CD4-positive, alpha-beta memory T cell (primary cell): ENCODE results near the gene ZBTB24. TPM values are rescaled to one million over a fixed set of nuclear protein-coding genes. Genes with fewer than 3 reads are reported as not detected.

ENCODE experiments used
- CTCF ChIA-PET: fragments of 350-600 bp; sonication (Branson Sonifier 250); formaldehyde crosslinking; loops from one replicate; lab custom pipeline; 2021; ENCODE audit warnings: inconsistent platforms; ENCODE audit not compliant: partially characterized antibody; lab: Charles Lee
- POLR2A ChIA-PET: fragments of 350-600 bp; sonication (Branson Sonifier 250); formaldehyde crosslinking; loops from one replicate; lab custom pipeline; 2021; ENCODE audit not compliant: partially characterized antibody; lab: Charles Lee
- DNase-seq, 5 donors: peaks; one replicate each; pipeline versions ENCODE4 v3.0.0 to v3.0.0-alpha.2; 2020 to 2022; ENCODE audit warnings: mixed read lengths in 1 of 5
- H3K27ac ChIP-seq: one replicate; pipeline ENCODE4 v1.7.0; 2013; ENCODE audit warnings: low read depth, low read length
- H3K27me3 ChIP-seq: 2 replicates; pipeline ENCODE4 v1.7.0; 2013; ENCODE audit warnings: mild to moderate bottlenecking, low read length, moderate library complexity; ENCODE audit not compliant: insufficient read depth
- H3K36me3 ChIP-seq: 2 replicates; pipeline ENCODE4 v1.7.0; 2013; ENCODE audit warnings: mild to moderate bottlenecking, low read length, moderate library complexity; ENCODE audit not compliant: insufficient read depth
- H3K4me1 ChIP-seq: 2 replicates; pipeline ENCODE4 v1.7.0; 2013; ENCODE audit warnings: mild to moderate bottlenecking, low read length, moderate library complexity; ENCODE audit not compliant: insufficient read depth
- H3K4me3 ChIP-seq, 2 donors: one replicate each; pipeline ENCODE4 v1.7.0; 2013; ENCODE audit warnings: low read length in 2 of 2, mild to moderate bottlenecking in 1 of 2
- H3K9me3 ChIP-seq, 2 donors: one replicate each; pipeline ENCODE4 v1.7.0; 2013; ENCODE audit warnings: low read length in 2 of 2, control low read depth in 1 of 2; ENCODE audit not compliant: control insufficient read depth in 1 of 2
- H3K27ac Mint-ChIP-seq, 7 donors: one replicate each; pipeline ENCODE4 v1.8.0; 2020 to 2021; ENCODE audit warnings: mixed read lengths in 7 of 7, mild to moderate bottlenecking in 6 of 7, inconsistent platforms in 3 of 7, moderate library complexity in 3 of 7
- H3K27me3 Mint-ChIP-seq, 2 donors: one replicate each; pipeline ENCODE4 v1.8.0; 2020 to 2021; ENCODE audit warnings: mixed read lengths in 2 of 2
- H3K36me3 Mint-ChIP-seq, 2 donors: one replicate each; pipeline ENCODE4 v1.8.0; 2020 to 2021; ENCODE audit warnings: mixed read lengths in 2 of 2, inconsistent platforms in 1 of 2, mild to moderate bottlenecking in 1 of 2
- H3K4me1 Mint-ChIP-seq, 4 donors: one replicate each; pipeline ENCODE4 v1.8.0; 2020 to 2021; ENCODE audit warnings: mixed read lengths in 4 of 4, mild to moderate bottlenecking in 1 of 4
- H3K4me3 Mint-ChIP-seq, 8 donors: one replicate each; pipeline ENCODE4 v1.8.0; 2020 to 2021; ENCODE audit warnings: mixed read lengths in 8 of 8, mild to moderate bottlenecking in 7 of 8, moderate library complexity in 6 of 8, inconsistent platforms in 3 of 8
- H3K9me3 Mint-ChIP-seq, 8 donors: one replicate each; pipeline ENCODE4 v1.8.0; 2020 to 2021; ENCODE audit warnings: mixed read lengths in 8 of 8, mild to moderate bottlenecking in 5 of 8, inconsistent platforms in 3 of 8, moderate library complexity in 1 of 8
- intact Hi-C: fragments of 100-400 bp; cut with micrococcal nuclease; formaldehyde crosslinking; loops from one replicate; pipeline ENCODE4 v1.15.1; 2023
- polyA plus RNA-seq, 2 donors: library from polyadenylated mRNA; unstranded; fragments of 300-500 nt; fragmentation: Illumina TruSeq; gene quantifications; one replicate each; pipeline ENCODE4 v1.2.3, GENCODE V29; 2021
- total RNA-seq, 2 experiments: library from RNA; stranded (reverse); gene quantifications; one replicate each; pipeline ENCODE4 v1.2.3, GENCODE V29; 2021

Gene ZBTB24
- total and polyA plus RNA-seq, 4 experiments from 2014 or later: 8.5 to 28.4 (median 19.3) TPM

GRCh38 chr6:109450801-109451200, 32.2 kb downstream of the ZBTB24 start:
- H3K27ac Mint-ChIP-seq: peak overlapping the region in 4 of 7 donors; percentile 58 to 83 (median 81)
- Histone ChIP-seq H3K27me3 (no peaks in the 10 kb centered on the region), H3K36me3 (peaks cover 18% of the 10 kb centered on the region), H3K4me1 (peaks cover 63% of the 10 kb centered on the region), H3K27ac (no peak overlapping the region), H3K4me3 (no peak overlapping the region), H3K9me3 (no peaks in the 10 kb centered on the region)
- H3K4me1 Mint-ChIP-seq: peaks cover 28 to 68% (median 45%) of the 10 kb centered on the region in 4 donors
- peak overlapping the region in 2 of 8 donors; percentile 39 to 43 for H3K4me3 Mint-ChIP-seq
- H3K27me3 Mint-ChIP-seq: no peaks in the 10 kb centered on the region
- H3K36me3 Mint-ChIP-seq: peaks cover 13 to 39% of the 10 kb centered on the region in 2 donors
- peaks cover 0 to 1% (median 0%) of the 10 kb centered on the region in 8 donors for H3K9me3 Mint-ChIP-seq
- POLR2A ChIA-PET: interaction anchor here (1.0 to 13.4 kb wide), 5 partner anchors 7 to 263 kb away, joined by 3 to 220 read pairs (median 7); partner anchors contain the start of genes CD164, PPIL6 and SMPD2
- intact Hi-C loops: loop anchor here (1.0 to 10.0 kb wide), 2 partner anchors 10 to 1364 kb away; partner anchors contain the start of gene CDK19
- DNase-seq: no peak
- CTCF ChIA-PET: interaction anchor here (0.7 to 8.6 kb wide), 5 partner anchors 8 to 512 kb away, joined by 3 to 70 read pairs (median 4); partner anchors contain the start of genes PPIL6 and SMPD2

GRCh38 chr6:109449795-109450673, 33.0 kb downstream of the ZBTB24 start:
- Histone ChIP-seq H3K4me1 (peaks cover 63% of the 10 kb centered on the region), H3K27ac (peak overlapping the region; percentile 11), H3K27me3 (no peaks in the 10 kb centered on the region), H3K36me3 (peaks cover 21% of the 10 kb centered on the region), H3K4me3 (no peak overlapping the region), H3K9me3 (no peaks in the 10 kb centered on the region)
- CTCF ChIA-PET: interaction anchor here (0.7 to 8.6 kb wide), 6 partner anchors 7 to 262 kb away, joined by 3 to 70 read pairs (median 4); partner anchors contain the start of genes PPIL6 and SMPD2
- Mint-ChIP-seq H3K4me1 (peaks cover 28 to 64% (median 46%) of the 10 kb centered on the region in 4 donors), H3K27me3 (no peaks in the 10 kb centered on the region), H3K4me3 (peak overlapping the region; percentile 30 to 71 (median 58)), H3K27ac (peak overlapping the region; percentile 64 to 93 (median 85)), H3K36me3 (peaks cover 16 to 43% of the 10 kb centered on the region in 2 donors), H3K9me3 (peaks cover 0 to 1% (median 0%) of the 10 kb centered on the region in 8 donors)
- POLR2A ChIA-PET: interaction anchor here (0.5 to 13.4 kb wide), 10 partner anchors 7 to 590 kb away, joined by 3 to 220 read pairs (median 4); partner anchors contain the start of genes CD164, PPIL6, SMPD2 and ZBTB24
- intact Hi-C loops: loop anchor here (1.0 to 10.0 kb wide), 2 partner anchors 9 to 1365 kb away; partner anchors contain the start of gene CDK19
- DNase-seq: peak; percentile 39 to 66 (median 50)

- no peak overlapping the region for H3K27ac ChIP-seq
- Mint-ChIP-seq H3K27ac (peak overlapping the region; percentile 73 to 93 (median 85)), H3K4me3 (peak overlapping the region in 6 of 8 donors; percentile 3 to 71 (median 64)), H3K36me3 (peaks cover 18 to 40% of the 10 kb centered on the region in 2 donors), H3K4me1 (peaks cover 24 to 56% (median 42%) of the 10 kb centered on the region in 4 donors), H3K27me3 (no peaks in the 10 kb centered on the region), H3K9me3 (peaks cover 0 to 1% (median 0%) of the 10 kb centered on the region in 8 donors)
- intact Hi-C loops: no loop called here
- H3K27me3 ChIP-seq: no peaks in the 10 kb centered on the region
- DNase-seq: no peak
- POLR2A ChIA-PET: interaction anchor here (0.9 to 13.4 kb wide), 10 partner anchors 5 to 591 kb away, joined by 3 to 220 read pairs (median 6); partner anchors contain the start of genes CD164, MICAL1, PPIL6 and SMPD2
- peaks cover 58% of the 10 kb centered on the region for H3K4me1 ChIP-seq
- no peaks in the 10 kb centered on the region for H3K9me3 ChIP-seq
- no peak overlapping the region for H3K4me3 ChIP-seq
- peaks cover 27% of the 10 kb centered on the region for H3K36me3 ChIP-seq
- CTCF ChIA-PET: interaction anchor here (0.8 to 8.6 kb wide), 5 partner anchors 6 to 261 kb away, joined by 3 to 70 read pairs (median 4); partner anchors contain the start of genes PPIL6 and SMPD2
These were observed 33.8 kb downstream of the ZBTB24 start for GRCh38 chr6:109449064-109449794.

GRCh38 chr6:109448615-109449014, 34.4 kb downstream of the ZBTB24 start:
- peaks cover 0 to 1% (median 0%) of the 10 kb centered on the region in 8 donors for H3K9me3 Mint-ChIP-seq
- H3K4me1 Mint-ChIP-seq: peaks cover 20 to 50% (median 38%) of the 10 kb centered on the region in 4 donors
- H3K4me1 ChIP-seq: peaks cover 52% of the 10 kb centered on the region
- H3K9me3 ChIP-seq: no peaks in the 10 kb centered on the region
- intact Hi-C loops: no loop called here
- H3K36me3 Mint-ChIP-seq: peaks cover 18 to 45% of the 10 kb centered on the region in 2 donors
- no peak overlapping the region for H3K27ac ChIP-seq
- ChIA-PET CTCF (interaction anchor here (0.8 to 2.0 kb wide), 2 partner anchors 33 to 65 kb away, joined by 4 read pairs; no protein-coding TSS in a partner anchor), POLR2A (interaction anchor here (1.5 to 13.4 kb wide), 4 partner anchors 6 to 591 kb away, joined by 4 to 220 read pairs (median 124); partner anchors contain the start of genes CD164, MICAL1 and ZBTB24)
- no peak overlapping the region for H3K4me3 Mint-ChIP-seq
- no peaks in the 10 kb centered on the region for H3K27me3 ChIP-seq
- no peaks in the 10 kb centered on the region for H3K27me3 Mint-ChIP-seq
- peak overlapping the region; percentile 63 to 93 (median 81) for H3K27ac Mint-ChIP-seq
- DNase-seq: no peak
- H3K36me3 ChIP-seq: peaks cover 31% of the 10 kb centered on the region
- H3K4me3 ChIP-seq: no peak overlapping the region

- Mint-ChIP-seq H3K27ac (peak overlapping the region; percentile 63 to 93 (median 81)), H3K9me3 (peaks cover 0 to 1% (median 0%) of the 10 kb centered on the region in 8 donors), H3K4me3 (no peak overlapping the region), H3K4me1 (peaks cover 20 to 55% (median 35%) of the 10 kb centered on the region in 4 donors), H3K27me3 (no peaks in the 10 kb centered on the region), H3K36me3 (peaks cover 18 to 51% of the 10 kb centered on the region in 2 donors)
- intact Hi-C loops: no loop called here
- Histone ChIP-seq H3K4me1 (peaks cover 46% of the 10 kb centered on the region), H3K27ac (no peak overlapping the region), H3K36me3 (peaks cover 31% of the 10 kb centered on the region), H3K27me3 (no peaks in the 10 kb centered on the region), H3K4me3 (no peak overlapping the region), H3K9me3 (no peaks in the 10 kb centered on the region)
- no peak for DNase-seq
- ChIA-PET POLR2A (interaction anchor here (1.5 to 13.4 kb wide), 4 partner anchors 6 to 592 kb away, joined by 4 to 220 read pairs (median 124); partner anchors contain the start of genes CD164, MICAL1 and ZBTB24), CTCF (interaction anchor here (0.8 to 2.0 kb wide), 4 partner anchors 28 to 65 kb away, joined by 4 to 5 read pairs (median 4); no protein-coding TSS in a partner anchor)
These were observed 35.0 kb downstream of the ZBTB24 start for GRCh38 chr6:109447878-109448555.

- Histone ChIP-seq H3K36me3 (peaks cover 29% of the 10 kb centered on the region), H3K4me3 (no peak overlapping the region), H3K9me3 (no peaks in the 10 kb centered on the region), H3K27ac (no peak overlapping the region), H3K4me1 (peaks cover 44% of the 10 kb centered on the region), H3K27me3 (no peaks in the 10 kb centered on the region)
- H3K4me3 Mint-ChIP-seq: no peak overlapping the region
- H3K27me3 Mint-ChIP-seq: no peaks in the 10 kb centered on the region
- no peak for DNase-seq
- peak overlapping the region in 1 of 7 donors; percentile 81 for H3K27ac Mint-ChIP-seq
- peaks cover 18 to 52% of the 10 kb centered on the region in 2 donors for H3K36me3 Mint-ChIP-seq
- intact Hi-C loops: no loop called here
- ChIA-PET POLR2A (interaction anchor here (1.0 to 10.9 kb wide), 3 partner anchors 7 to 433 kb away, joined by 6 to 220 read pairs (median 100); partner anchors contain the start of genes MICAL1 and ZBTB24), CTCF (interaction anchor here (0.8 to 1.5 kb wide), 2 partner anchors 27 to 64 kb away, joined by 4 to 5 read pairs; no protein-coding TSS in a partner anchor)
- H3K4me1 Mint-ChIP-seq: peaks cover 23 to 57% (median 35%) of the 10 kb centered on the region in 4 donors
- H3K9me3 Mint-ChIP-seq: peaks cover 0 to 1% (median 0%) of the 10 kb centered on the region in 8 donors
These were observed 35.9 kb downstream of the ZBTB24 start for GRCh38 chr6:109447087-109447486.
